GM20431 (cell line): ENCODE data around the gene TENM4.

Experiments used
- in situ Hi-C: fragments of 300-500 bp; cut with MseI, MboI; formaldehyde crosslinking; loops from one replicate; pipeline ENCODE4 v1.15.0; 2020; ENCODE audit warnings: low sequenced_read_pairs; ENCODE audit not compliant: unreplicated experiment

Gene TENM4

DNA sequence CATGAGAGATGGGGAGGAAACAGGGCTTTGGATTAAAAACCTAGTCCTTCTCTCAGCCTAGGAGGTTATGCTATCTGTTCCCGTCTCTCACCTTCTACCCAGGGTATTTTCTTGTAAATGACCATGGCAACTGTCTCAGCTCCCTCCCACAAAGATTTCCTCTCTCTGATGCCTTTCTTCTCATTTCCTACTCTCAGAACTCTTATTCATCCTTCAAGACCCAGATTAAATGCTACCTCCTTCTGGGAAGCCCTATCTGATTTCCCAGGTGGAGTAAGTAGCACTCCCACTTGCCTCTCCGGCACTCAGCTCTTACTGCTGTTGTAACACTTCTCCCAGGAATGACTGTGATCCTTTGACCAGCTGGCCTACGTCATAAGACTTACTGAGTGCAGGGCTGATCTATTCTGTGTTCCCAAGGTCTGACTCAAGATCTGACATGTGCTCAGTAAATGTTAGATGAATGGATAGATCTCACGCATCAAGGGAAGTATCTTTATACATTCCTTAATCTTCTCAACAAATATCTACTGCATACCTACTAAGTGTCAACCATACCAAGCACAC is 175.0 kb downstream of the TENM4 start:
- in situ Hi-C loops = no loop called here

DNA sequence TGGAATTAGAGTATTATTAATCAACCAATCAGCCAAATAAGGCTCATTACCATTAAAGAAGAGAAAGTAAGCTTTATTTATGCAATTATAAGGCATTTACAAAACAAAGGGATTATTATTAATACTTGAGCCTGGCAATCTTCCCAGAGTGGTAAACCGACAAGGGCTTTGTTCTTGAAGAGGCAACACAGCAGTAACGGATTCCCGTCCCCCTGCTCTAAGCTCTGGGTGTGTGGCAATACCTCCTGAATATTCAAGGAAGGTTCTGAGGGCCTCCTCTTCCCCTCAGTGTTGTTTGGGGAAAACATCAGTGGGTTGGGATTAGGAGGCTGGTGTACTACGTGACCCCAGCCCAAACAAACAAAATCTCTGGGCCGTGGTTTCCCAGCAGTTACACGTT is 176.5 kb downstream of the TENM4 start:
- in situ Hi-C loops = no loop called here

DNA sequence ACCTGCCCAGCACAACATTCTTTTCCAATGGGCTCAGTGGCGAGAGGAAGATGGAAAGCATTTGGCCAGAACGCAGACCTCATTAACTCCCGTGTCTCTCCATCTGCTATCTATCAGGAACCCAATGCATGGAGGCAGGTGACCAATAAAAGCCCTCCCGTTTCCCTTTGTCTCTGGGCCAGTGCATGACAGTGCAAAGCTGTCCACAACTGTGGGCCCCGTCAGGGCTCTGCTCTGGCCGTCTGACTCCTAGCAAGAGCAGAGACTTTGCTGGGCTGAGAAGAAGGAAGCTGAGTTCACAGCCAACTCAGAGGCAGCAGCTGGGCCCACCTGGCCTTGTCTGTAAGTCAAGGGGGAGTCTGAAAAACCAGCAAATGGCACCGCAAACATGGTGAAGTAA is 177.8 kb downstream of the TENM4 start:
- in situ Hi-C loops = no loop called here

DNA sequence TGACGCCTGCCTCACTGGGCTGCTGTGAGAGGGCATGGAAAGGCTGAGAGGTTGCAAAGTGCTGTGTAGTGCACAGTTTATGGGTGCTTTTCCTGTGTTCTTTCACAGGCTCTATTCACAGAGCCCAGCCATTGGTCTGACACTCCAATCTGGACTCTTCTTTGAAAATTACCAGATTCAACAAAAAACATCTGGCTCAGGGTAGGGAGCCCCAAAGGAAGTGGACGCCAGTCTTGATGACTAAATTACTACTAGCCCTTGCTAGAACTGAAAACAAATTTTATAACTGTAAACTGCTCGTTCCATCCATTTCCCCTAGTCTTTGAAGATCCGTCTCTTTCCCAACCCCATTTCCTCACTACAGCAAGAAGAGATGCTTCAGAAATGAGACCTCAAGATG is 178.6 kb downstream of the TENM4 start:
- in situ Hi-C loops = no loop called here

DNA sequence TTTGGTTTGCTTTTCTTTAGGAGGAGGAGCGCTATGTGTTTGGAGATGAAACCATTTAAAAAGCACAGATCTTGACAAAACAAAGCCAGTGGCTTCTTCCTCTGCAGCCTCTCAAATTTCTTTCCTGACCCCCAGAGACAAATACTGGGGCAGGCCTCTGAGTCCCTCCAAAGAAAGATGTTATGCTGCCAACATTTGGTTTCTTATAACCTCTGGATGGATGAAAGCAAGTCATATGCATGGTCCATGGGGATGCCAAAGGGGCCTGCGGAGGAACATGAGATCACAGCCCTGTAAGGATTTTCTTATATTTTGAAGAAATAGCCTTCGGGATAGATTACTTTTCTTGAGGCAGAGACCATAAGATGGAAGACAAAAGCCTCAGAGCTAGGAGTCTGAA is 179.1 kb downstream of the TENM4 start:
- in situ Hi-C loops = no loop called here

DNA sequence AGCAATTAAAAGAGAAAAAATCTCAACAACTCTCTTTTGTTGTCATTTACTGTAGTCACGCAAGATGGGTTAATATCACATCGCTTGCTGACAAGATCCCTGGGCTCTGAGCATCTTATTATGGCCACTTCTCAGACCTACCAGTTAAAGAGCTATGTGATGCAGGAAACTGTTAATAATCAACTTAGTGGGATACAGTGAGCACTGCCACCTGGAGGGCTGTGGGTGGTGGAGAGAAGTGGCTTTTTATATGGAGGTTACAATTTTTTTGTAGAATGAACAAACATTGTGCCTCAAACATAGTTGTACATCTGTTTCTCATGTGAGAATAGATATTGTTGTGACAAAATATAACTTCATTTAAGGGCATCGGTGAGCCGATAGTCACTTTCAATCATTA is 181.0 kb downstream of the TENM4 start:
- in situ Hi-C loops = no loop called here

DNA sequence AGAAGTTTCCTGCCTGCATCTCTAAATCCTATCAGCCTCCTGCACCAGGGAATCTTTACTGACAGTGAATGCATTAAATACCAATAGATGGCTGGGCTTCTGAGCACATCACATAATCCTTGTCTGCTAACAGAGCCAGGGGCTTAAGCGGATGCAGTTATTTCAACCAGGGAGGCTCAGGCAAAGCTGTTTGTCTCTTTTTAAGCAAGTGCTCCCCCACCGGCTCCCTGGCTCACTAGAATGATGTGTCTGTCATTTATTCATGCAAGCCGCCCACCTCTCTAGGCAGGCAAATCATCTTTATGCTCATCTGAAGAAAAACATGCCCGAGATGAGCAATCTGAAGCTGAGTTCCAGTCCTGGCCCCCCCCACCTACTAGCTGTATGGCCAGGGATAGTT is 182.3 kb downstream of the TENM4 start:
- in situ Hi-C loops = no loop called here

DNA sequence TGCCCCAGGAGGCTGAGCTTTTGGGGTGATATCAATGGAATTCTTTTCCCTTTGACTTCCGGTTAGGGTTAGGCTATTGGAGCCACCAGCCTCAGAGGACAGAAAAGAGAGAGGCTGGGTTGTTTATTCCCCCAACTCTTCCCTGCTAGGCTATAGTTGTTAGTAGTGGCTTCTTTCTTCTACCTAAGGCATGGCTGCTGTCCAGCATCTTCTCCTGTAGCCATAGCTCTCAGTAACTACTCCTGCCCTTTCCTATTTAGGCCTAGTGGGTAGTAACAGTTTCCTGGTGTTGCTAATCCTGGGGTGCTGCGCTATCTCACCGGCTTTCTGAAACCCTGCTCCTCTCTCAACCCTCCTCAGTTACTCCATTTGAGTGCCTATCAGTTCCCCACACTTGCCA is 184.9 kb downstream of the TENM4 start:
- in situ Hi-C loops = no loop called here

DNA sequence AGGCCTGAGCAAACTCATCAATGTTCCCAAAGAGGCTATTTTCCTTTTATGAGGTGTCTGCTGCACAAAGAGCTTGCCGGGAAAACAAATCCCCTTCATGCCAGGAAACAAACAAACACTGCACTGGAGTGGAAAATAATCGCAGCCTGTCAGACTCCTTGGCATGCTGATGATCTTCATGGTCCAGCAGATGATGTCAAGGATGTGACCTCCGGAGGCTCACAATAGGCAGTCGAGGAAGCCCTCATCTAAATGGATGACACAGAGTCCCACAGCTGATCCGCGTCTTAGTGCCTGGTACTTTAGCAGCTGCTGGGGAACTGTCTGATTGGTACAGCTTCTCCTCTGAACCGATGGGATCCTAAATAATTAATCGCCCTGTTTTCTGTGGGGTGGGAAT is 187.6 kb downstream of the TENM4 start:
- in situ Hi-C loops = no loop called here

DNA sequence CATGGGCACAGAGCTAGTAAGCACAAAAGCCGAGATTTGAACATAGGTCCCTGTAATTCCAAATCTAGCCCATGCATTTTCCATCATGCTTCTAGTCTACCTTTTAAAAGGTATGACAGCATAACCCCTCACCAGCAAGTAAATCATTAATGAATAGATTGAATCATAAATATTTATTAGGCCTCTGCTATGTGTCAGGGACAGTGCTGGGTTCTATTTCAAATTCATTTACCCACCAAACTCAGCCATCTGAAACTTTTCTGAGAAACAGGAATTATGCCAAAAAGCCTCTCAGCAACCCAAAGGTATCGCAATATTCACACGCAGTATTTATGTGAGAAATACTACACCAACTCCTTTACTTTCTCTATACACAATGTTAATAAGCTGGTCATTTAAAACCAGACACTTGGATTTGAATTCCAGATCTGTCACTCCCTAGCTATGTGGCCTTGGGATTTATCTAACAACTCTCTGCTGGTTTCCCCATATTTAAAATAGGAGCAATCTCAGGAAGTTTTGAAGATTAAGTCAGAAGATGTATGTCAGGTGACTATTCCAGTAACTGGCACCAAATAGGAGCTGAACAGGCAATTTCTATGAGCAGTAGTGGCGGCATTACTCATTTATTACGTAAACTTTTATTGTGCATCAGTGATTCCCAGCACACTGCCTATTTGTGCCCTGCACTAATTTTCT is 191.4 kb downstream of the TENM4 start:
- in situ Hi-C loops = no loop called here

DNA sequence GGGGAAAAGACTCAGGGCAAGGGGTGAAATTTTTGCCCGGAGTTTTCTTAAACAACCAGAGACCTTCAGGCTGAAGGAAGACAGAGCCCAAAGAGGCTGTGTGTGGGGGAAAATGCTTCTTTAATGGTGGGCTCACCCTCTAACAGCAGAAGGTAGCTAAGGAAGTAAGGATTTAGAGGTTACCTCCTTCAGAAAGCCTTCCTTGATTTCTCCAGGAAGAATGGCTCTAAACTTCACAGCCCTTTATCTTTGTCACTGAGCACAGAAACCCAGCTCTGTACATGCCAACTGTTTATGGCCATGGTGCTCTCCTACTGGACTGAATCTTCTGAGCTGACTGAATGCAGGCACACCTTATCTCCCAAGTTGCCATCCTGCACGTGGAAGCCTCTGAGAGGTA is 196.0 kb downstream of the TENM4 start:
- in situ Hi-C loops = no loop called here

DNA sequence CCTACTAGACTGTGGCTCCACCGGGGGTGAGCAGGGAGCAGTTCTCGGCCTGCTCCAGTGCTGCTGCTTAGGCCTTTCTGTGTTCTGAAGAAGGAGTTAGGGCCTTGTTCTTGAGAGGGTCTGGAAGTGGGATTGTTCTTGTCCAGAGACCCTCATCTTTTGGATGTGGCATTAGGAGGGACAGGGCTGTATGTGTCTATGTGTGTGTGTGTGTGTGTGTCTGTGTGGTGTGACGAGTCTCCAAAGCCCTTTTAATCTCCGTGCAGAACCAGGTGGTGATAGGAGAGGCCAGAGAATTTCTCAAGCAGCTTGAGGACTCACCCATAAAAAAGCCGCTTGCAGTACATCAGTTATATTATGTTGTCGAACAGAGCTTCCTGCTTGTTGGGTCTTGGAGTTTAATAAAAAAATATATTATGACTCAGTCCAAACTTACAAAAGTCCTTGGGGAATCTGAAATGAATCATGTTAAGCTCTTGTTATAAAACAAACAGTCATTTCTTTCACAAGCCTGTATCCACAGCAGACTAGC is 196.5 kb downstream of the TENM4 start:
- in situ Hi-C loops = no loop called here

DNA sequence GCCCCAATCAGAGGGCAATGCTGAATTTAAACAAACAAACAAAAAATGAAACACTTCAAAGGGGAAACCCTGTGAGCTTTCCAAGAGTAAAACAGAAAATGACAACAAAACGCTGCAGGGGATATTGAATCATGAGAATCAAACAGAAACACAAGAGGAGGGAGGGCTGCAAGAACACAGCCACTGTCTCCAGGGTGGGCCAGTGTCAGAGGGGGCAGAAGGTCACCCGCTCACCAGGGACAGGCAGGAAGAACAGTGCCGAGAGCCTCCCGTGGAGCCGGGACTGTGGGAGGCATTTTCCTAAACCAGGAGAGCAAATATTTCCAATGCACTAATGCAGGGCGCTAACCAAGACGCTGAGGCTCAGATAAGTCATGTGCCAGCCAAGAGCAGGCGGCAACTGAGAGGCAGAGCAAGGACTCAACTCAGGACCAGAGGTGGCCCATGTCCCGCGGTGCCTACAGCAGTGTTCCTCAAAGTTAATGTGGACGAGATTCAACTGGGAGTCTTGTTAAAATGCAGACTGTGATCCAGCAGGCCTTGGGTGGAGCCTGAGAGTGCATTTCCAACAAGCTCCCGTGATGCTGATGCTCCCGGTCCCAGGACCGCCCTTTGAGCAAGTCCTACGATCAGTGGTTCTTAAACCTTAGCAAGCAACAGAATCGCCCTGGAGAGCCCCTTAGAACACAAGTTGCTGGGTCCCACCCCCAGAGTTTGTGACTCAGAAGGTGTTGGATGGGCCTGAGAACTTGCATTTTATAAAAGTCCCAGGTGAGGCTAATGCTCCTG is 197.2 kb downstream of the TENM4 start:
- in situ Hi-C loops = no loop called here

DNA sequence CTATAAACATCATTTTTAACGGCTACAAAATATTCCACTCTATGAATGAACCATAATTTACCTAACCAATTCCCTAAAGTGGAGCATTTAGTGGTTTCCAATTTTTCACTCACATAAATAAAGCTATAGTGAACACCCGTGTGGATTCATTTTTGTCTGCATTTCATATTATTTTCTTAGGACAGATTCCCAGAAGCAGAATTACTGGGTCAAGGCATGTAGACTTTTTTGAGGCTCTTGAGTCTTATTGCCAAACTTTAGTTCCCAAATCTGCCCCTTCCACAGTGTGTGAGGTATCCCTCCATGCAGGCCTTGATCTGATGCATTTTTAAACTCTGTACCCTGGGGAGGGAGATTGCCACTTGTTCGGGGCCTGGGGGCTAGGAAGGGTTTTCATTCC is 198.2 kb downstream of the TENM4 start:
- in situ Hi-C loops = no loop called here

DNA sequence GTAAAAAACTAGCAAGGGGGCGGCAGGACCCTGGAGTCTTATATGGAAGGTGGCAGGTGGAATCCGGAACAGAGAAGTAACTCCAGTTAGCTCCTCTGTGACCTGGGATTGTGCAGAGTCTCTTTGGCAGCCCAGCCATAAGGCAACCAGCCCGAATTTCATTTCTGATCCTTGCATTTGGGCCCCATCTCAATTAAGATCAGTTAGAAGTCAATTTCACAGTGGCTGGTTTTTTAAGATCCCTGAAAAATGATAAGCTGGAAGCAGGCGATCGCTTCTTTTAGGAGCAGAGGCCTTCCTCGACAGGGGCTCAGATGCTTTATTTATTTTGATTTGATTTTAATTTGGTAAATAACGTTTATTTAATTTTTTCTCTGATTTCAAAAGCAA is 199.0 kb downstream of the TENM4 start:
- in situ Hi-C loops = no loop called here

DNA sequence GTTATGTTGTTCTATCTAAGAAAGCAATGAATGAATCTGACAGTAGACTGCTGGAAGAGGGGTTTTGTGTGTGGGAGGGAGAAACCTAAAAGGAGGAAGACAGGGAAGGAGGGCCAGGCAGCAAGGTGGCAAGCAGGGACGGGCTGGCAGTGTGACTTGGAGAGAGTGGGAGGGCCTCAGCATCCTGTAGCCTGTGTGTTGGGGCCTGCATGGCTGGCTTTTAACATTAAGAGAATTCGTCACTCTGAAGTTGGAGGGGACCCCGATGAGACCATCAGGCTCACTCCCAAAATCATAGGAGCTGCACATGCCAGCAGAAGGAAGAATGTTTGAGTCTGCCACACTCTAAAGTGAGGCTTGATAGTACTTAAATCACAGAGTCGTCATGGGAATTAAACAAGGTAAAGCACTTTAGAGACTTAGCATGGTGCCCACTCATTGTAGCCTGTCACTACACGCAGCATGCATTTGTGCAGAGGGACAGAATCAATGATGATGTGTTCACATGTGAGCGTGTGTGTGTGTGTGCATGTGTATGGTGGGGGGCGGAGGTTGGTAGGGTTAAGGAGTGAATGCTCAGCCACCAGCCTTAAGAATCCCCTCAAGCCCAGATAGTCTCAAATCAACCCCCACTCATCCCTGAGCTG is 199.5 kb downstream of the TENM4 start:
- in situ Hi-C loops = no loop called here

DNA sequence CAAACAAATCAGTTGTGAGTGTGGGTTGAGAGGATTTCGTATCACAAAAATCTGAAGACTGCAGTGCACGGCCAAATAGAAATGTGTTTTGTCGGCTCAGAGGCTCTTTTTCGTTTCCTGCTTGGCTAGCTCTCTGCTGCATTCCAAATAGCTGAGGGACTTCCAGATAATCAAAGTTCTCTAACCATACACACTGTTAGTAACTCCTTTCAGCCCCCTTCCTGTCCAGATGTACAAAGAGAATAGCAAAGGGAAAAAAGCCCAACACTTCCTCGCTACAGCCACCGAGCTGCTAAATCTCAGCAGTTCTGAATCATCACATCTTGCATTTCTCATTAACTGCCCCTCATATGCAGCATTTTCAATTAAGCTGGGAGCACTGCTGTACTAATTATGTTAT is 203.1 kb downstream of the TENM4 start:
- in situ Hi-C loops = no loop called here

DNA sequence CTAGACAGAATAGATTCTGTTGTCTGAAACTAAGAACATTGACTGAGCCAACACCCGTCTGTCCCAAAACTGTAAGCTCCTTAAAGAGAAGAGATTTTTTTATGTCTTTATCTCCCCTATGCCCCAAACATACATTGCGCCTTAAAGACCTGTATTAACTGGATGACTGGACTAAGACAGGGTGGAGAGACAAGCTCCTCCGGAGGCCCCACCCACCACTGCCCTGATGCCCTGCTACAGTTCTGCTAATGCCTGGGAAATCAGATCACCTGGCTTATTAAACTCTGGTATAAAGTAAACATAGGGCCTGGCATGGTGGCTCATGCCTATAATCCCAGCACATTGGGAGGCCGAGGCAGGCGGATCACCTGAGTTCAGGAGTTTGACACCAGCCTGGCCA is 203.7 kb downstream of the TENM4 start:
- in situ Hi-C loops = no loop called here

DNA sequence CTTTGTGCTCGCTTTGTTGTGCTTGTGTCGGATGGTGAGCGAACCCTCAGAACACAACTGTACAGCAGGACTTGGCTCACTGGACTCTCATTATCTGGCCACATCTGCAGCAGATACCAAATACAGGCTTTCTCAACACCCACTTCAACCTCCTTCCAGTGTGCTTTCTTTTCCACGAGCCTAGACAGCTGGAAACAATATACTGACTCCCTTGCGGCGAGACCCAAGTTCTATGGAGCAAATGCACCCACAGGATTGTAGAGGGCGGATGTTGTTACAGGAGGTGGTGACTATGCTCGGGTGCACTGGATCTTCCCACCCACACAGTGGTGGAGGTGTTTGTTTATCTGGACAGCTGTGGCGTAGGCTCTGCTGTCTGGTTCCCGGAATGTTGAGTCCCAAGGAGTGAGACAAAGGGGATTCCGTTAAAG is 204.3 kb downstream of the TENM4 start:
- in situ Hi-C loops = no loop called here

DNA sequence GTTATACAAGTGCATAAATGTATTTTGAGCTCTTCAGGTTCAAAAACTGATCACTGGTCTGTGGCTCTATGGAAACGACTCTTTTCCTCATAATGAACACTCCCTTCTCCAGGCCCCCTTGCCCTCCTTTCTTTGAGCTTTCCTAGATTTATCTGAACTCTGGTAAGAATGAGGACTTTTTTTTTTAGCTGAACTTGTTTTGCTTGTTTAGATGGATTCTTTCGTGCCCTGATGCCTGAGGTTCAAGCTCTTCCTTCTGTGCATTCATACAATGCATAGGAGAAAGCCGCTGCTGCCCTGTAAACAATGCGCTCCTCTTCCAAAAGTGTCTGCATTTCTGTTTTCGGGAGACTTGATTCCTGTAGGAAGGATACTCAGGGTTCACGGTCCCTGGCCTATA is 205.1 kb downstream of the TENM4 start:
- in situ Hi-C loops = no loop called here

DNA sequence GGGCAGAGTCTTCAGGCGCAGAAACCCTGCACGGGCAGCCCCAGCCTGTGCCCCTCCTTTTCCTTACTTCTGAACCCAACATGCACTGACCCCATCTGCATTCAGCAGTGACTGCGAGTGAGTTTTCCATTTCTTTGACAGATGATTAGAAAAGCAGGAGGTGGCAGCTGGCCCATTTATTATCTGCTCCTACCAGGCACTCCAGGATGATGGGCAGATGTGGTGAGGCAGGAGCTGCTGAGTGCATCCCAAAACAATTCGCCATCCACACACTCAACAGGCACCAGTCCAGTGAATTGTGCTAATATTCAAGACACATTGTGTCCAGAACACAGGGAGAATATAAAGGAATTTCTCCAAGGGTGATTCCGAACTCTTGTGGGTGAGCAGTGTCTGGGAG is 208.5 kb downstream of the TENM4 start:
- in situ Hi-C loops = no loop called here
